MM.1S (cell line): Measurements from ENCODE around the gene BCL10.
"Not testable (repeated sequence)": the region's sequence is repeated elsewhere in the genome, so short reads cannot be mapped to it uniquely, and the experiment has no call there.

Source experiments
- DNase-seq: peaks from one replicate; pipeline ENCODE4 v3.0.0-alpha.2; 2015
- H2AFZ ChIP-seq: fragments of 300-600 bp; sonication (generic); 2 replicates; pipeline ENCODE4 v1.6.0; 2016; ENCODE audit warnings: antibody characterized with exemption, low read length
- H3F3A ChIP-seq: fragments of 300-600 bp; sonication (generic); 2 replicates; pipeline ENCODE4 v1.6.1; 2016; ENCODE audit warnings: mild to moderate bottlenecking, antibody characterized with exemption, low read length, moderate library complexity, mixed read lengths; ENCODE audit not compliant: insufficient read depth
- H3K27ac ChIP-seq: fragments of 300-600 bp; sonication (generic); 2 replicates; pipeline ENCODE4 v1.5.1; 2016; ENCODE audit warnings: mild to moderate bottlenecking, low read length
- H3K27me3 ChIP-seq: fragments of 300-600 bp; sonication (generic); replicated peaks from 2 replicates; pipeline ENCODE4 v1.6.0; 2016; ENCODE audit warnings: low read length; ENCODE audit not compliant: insufficient read depth
- H3K36me3 ChIP-seq: fragments of 300-600 bp; sonication (generic); replicated peaks from 2 replicates; pipeline ENCODE4 v1.6.1; 2016; ENCODE audit warnings: mild to moderate bottlenecking, low read length, mixed read lengths; ENCODE audit not compliant: insufficient read depth
- H3K4me1 ChIP-seq: fragments of 300-600 bp; sonication (generic); 2 replicates; pipeline ENCODE4 v1.6.1; 2016; ENCODE audit warnings: low read length, mixed read lengths
- H3K4me2 ChIP-seq: fragments of 300-600 bp; sonication (generic); 2 replicates; pipeline ENCODE4 v1.6.0; 2016; ENCODE audit warnings: low read depth, low read length
- H3K4me3 ChIP-seq: fragments of 300-600 bp; sonication (generic); 2 replicates; pipeline ENCODE4 v1.5.1; 2016; ENCODE audit warnings: low read length, mixed read lengths
- H3K79me2 ChIP-seq: fragments of 300-600 bp; sonication (generic); 2 replicates; pipeline ENCODE4 v1.6.1; 2016; ENCODE audit warnings: mixed run types, low read length, mixed read lengths
- H3K9ac ChIP-seq: fragments of 300-600 bp; sonication (generic); 2 replicates; pipeline ENCODE4 v1.6.1; 2016; ENCODE audit warnings: low read length, mixed read lengths
- H3K9me2 ChIP-seq: fragments of 300-600 bp; sonication (generic); replicated peaks from 2 replicates; pipeline ENCODE4 v1.6.1; 2016; ENCODE audit warnings: mild to moderate bottlenecking, low read length, mixed read lengths; ENCODE audit not compliant: insufficient read depth
- H3K9me3 ChIP-seq: fragments of 300-600 bp; sonication (generic); replicated peaks from 2 replicates; pipeline ENCODE4 v1.6.1; 2016; ENCODE audit warnings: mild to moderate bottlenecking, low read length, mixed read lengths; ENCODE audit not compliant: insufficient read depth
- H4K20me1 ChIP-seq: fragments of 300-600 bp; sonication (generic); 2 replicates; pipeline ENCODE4 v1.6.1; 2016; ENCODE audit warnings: mild to moderate bottlenecking, low read length, moderate library complexity, mixed read lengths; ENCODE audit not compliant: insufficient read depth
- CTCF ChIP-seq: fragments of 300-600 bp; sonication (generic); IDR thresholded peaks from 2 replicates; pipeline ENCODE4 v1.5.1; 2016; ENCODE audit warnings: antibody characterized with exemption, low read length, mixed read lengths
- EZH2 ChIP-seq: fragments of 300-600 bp; sonication (generic); optimal IDR thresholded peaks from 2 replicates; pipeline ENCODE3; 2017; ENCODE audit warnings: low read depth, mild to moderate bottlenecking, antibody characterized with exemption, low read length, mixed read lengths
- EZH2phosphoT487 ChIP-seq: fragments of 300-600 bp; sonication (generic); IDR thresholded peaks from 2 replicates; pipeline ENCODE4 v1.6.1; 2018; ENCODE audit warnings: antibody characterized with exemption, low read length

Gene BCL10

DNA sequence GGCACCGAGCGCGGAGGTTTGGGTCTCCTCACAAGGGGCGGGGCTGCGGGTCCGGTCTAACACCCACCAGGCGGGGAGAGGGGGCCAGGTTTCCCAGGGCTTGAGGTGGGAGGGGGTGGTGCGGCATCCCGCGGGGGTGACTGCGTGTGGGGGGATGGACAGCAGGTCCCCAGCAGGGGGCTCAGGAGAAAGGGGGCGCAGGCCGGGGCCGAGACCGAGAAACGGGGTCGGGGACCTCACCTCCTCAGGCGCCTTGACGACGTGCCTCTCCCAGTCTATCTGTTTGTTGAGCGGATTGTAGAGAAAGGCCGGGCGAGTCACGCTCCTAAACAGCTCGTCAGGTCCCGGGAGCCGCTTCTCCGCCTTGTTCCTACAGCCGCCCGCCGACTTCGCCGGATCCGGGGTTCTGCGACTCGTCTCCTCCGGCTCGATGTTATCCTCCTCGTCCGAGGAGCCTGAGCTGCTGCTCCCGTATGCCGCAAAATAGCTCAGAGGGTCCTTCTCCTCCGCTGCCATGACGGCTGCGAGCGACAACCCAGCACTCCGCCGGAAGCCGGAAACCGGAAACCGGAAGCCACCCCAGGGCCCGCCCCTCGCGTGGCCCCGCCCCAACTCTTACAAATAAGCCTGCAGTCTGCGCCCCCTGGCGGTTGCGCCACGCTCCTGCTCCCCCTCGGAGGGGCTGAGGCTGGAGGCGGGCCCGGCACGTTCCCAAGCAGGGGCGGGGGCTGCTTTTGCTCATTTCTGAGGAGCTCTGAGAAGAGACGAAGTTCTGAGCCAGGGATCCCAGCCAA is 17.1 kb downstream of the BCL10 start, which contains the start of gene C1orf52:
Gene C1orf52, minus strand, starts transcription at position 545 of the 794 bp plus-strand sequence. Its CDS starts 29 bp downstream, at position 516.
- Histone ChIP-seq H3K36me3 (peaks cover 3% of the 10 kb centered on the region; the same call in 1 of the 2 replicates), H3K9ac (peak within 1 kb of the TSS; percentile 79), H3K27ac (peak within 1 kb of the TSS; percentile 40; the same call in 1 of the 2 replicates), H2AFZ (peak within 1 kb of the TSS; percentile 92), H3F3A (no peaks in the 10 kb centered on the region), H3K4me2 (peak within 1 kb of the TSS; percentile 90), H3K4me3 (peak within 1 kb of the TSS; percentile 95), H3K79me2 (peaks cover 37% of the 10 kb centered on the region), H3K4me1 (peaks cover 7% of the 10 kb centered on the region), H4K20me1 (no peaks in the 10 kb centered on the region), H3K27me3 (no peaks in the 10 kb centered on the region), H3K9me2 (no peaks in the 10 kb centered on the region), H3K9me3 (no peaks in the 10 kb centered on the region)
- TF ChIP-seq EZH2phosphoT487 (no peak), EZH2 (no peak), CTCF (peak; percentile 90)
- peak; percentile 92 for DNase-seq

DNA sequence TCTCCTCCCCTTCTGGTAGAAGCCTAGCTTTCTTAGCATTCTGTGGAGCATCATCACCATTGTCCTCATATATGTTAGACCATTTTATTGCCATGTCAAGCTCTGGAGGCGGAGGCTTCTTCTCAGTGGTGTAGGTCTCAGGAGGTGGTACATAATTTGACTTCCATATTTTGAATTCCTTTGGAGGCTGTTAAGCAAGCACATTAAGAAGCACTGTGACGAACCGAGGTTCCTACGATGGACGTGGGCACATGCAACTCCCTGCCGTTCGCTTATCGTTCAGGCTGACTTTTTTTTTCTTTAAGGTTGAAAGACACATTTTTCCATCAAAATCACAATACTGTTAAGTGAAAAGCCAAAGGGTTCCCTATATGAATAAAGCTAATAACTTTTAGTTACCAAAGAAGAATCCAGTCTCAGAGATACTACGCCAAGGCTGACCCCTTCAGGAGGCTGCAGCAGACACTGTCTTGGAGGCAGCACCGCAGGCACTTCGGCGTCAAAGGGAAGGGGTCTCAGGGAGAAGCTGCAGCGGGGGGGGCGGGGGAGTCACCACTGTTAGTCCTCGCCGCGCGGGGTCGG is 17.8 kb downstream of the BCL10 start:
- Histone ChIP-seq H3K4me2 (peak overlapping the region; percentile 90), H3K9ac (peak overlapping the region; percentile 79; the same call in 1 of the 2 replicates), H3K4me1 (peaks cover 7% of the 10 kb centered on the region), H3F3A (no peaks in the 10 kb centered on the region), H3K79me2 (peaks cover 41% of the 10 kb centered on the region), H3K36me3 (peaks cover 3% of the 10 kb centered on the region; the same call in 1 of the 2 replicates), H2AFZ (peak overlapping the region; percentile 89; the same call in 1 of the 2 replicates), H3K27me3 (no peaks in the 10 kb centered on the region), H4K20me1 (no peaks in the 10 kb centered on the region), H3K9me2 (no peaks in the 10 kb centered on the region), H3K4me3 (peak overlapping the region; percentile 95), H3K27ac (no peak overlapping the region), H3K9me3 (no peaks in the 10 kb centered on the region)
- no peak for DNase-seq
- TF ChIP-seq CTCF (no peak), EZH2phosphoT487 (no peak), EZH2 (no peak)

DNA sequence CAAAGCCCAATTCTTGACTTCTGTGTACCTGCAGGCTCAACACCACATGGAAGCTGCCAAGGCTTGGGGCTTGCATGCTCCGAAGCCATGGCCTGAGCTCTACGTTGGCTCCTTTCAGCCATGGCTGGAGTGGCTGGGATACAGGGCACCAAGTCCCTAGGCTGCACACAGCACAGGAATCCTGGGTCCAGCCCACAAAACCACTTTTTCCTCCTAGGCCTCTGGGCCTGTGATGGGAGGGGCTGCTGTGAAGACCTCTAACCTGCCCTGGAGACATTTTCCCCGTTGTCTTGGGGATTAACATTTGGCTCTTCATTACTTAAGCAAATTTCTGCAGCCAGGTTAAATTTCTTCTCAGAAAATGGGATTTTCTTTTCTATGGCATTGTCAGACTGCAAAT is 27.4 kb downstream of the BCL10 start:
- not testable (repeated sequence) for H3K4me2 ChIP-seq, H3K79me2 ChIP-seq, H3K27ac ChIP-seq, H3K4me1 ChIP-seq, H3F3A ChIP-seq, H2AFZ ChIP-seq, H3K27me3 ChIP-seq, H3K9ac ChIP-seq, H3K36me3 ChIP-seq, DNase-seq, H4K20me1 ChIP-seq, H3K9me3 ChIP-seq, H3K4me3 ChIP-seq, H3K9me2 ChIP-seq
